ENCODE measurements around the gene PATE1.

PATE1 gene

DNA sequence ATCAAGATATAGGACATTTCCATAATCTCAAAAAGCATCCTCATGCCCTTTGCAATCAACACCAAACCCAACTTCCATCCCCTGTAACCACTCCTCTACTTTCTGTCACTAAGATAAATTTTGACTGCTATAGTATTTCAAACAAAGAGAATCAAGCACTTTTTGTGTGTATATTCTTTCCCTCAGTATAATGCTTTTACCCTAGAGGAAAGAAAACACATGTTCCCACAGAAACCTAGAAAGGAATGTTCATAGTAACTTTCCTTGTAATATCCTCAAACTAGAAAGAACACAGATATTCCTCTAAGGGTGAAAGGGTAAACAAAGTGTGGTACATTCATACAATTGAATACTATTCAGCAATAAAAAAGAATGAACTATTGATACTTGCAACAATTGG is 5.5 kb upstream of the PATE1 start:
- DNase-seq (ENCODE audit: low read depth in 2 of 2) = no peak
- TF ChIP-seq, protein P1, sequence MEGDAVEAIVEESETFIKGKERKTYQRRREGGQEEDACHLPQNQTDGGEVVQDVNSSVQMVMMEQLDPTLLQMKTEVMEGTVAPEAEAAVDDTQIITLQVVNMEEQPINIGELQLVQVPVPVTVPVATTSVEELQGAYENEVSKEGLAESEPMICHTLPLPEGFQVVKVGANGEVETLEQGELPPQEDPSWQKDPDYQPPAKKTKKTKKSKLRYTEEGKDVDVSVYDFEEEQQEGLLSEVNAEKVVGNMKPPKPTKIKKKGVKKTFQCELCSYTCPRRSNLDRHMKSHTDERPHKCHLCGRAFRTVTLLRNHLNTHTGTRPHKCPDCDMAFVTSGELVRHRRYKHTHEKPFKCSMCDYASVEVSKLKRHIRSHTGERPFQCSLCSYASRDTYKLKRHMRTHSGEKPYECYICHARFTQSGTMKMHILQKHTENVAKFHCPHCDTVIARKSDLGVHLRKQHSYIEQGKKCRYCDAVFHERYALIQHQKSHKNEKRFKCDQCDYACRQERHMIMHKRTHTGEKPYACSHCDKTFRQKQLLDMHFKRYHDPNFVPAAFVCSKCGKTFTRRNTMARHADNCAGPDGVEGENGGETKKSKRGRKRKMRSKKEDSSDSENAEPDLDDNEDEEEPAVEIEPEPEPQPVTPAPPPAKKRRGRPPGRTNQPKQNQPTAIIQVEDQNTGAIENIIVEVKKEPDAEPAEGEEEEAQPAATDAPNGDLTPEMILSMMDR (IDR thresholded peaks at IDR 0.05; ENCODE audit: low read depth, low read length) = no peak
- no peak overlapping the region for H3K4me3 ChIP-seq (replicated peaks in 1 of 2; ENCODE audit: low read depth in 2 of 2, low read length in 2 of 2)

DNA sequence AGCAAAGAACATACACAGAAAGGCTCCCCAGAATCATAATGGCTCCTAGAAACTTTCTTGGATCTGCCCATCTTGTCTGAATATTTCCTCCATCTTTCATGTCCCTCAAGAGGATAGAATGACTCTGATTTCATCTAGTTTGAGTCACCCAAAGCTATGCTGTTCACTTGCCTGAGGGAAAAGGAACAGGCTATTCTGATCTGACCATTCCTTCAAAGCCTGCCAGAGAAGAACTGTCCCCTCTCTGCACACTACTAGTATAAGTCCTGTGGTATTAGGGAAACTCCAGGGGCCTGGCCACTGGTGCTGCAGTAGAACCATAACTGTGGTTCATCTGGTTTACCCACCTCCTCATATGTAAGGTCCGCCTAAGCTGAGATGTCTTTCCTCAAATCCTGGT is 2.4 kb upstream of the PATE1 start:
- no peak for DNase-seq (ENCODE audit: low read depth in 2 of 2)
- TF ChIP-seq, protein P1 (IDR thresholded peaks at IDR 0.05; ENCODE audit: low read depth, low read length) = no peak
- H3K4me3 ChIP-seq (replicated peaks in 1 of 2; ENCODE audit: low read depth in 2 of 2, low read length in 2 of 2) = no peak overlapping the region

DNA sequence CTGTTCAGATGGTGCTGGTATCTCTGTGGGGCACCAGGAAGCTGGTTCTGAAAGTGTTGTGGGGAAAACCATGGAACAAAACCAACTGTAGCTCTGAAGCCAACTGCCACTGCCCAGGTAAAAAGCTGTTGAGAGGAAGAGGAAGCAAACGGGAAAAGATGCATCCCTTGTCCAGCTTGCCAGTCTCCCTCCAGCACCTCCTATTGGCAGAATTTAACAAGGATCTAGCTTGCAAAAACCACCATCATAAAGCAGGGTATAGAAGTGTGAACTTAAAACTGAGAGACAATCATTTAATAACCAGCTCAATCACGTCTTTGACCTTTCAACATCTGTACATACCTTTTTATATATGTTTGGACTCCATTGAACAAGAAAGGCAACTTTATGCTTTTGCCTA is 4.5 kb downstream of the PATE1 start:
- TF ChIP-seq, protein P1 (IDR thresholded peaks at IDR 0.05; ENCODE audit: low read depth, low read length) = no peak
- H3K4me3 ChIP-seq (replicated peaks in 1 of 2; ENCODE audit: low read depth in 2 of 2, low read length in 2 of 2) = no peak overlapping the region
- DNase-seq (ENCODE audit: low read depth in 2 of 2) = no peak

DNA sequence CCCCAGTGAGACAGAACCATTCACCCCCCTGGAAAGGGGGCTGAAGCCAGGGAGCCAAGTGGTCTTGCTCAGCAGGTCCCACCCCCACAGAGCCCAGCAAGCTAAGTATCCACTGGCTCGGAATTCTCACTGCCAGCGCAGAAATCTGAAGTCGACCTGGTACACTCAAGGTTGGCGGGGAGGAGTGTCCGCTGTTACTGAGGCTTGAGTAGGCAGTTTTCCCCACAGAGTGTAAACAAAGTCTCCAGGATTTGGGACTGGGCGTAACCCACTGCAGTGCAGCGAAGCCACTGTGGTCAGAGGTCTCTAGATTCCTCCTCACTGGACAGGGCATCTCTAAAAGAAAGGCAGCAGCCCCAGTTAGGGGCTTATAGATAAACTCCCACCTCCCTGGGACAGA is 10.0 kb downstream of the PATE1 start:
- no peak overlapping the region for H3K4me3 ChIP-seq (replicated peaks in 1 of 2; ENCODE audit: low read depth in 2 of 2, low read length in 2 of 2)
- no peak for DNase-seq (ENCODE audit: low read depth in 2 of 2)
- TF ChIP-seq, protein P1 (IDR thresholded peaks at IDR 0.05; ENCODE audit: low read depth, low read length) = no peak

DNA sequence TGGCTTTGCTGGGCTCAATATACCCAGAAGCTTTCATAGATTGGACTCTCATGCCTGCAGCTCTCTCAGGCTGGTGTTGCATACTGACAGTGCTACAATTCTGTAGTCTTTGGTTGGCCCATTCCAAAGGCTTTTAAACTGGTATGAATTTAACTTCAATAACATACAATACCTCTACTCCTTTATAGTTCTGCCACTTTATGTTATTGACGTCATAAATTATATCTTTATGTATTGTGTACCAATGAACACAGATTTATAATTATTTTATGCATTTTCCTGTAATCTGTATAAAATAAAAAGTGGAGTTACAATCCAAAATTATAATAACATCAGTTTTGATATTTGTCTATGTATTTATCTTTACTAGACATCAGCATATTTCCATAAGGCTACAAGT is 16.4 kb downstream of the PATE1 start:
- no peak for DNase-seq (ENCODE audit: low read depth in 2 of 2)
- TF ChIP-seq, protein P1 (IDR thresholded peaks at IDR 0.05; ENCODE audit: low read depth, low read length) = no peak
- H3K4me3 ChIP-seq (replicated peaks in 1 of 2; ENCODE audit: low read depth in 2 of 2, low read length in 2 of 2) = no peak overlapping the region

DNA sequence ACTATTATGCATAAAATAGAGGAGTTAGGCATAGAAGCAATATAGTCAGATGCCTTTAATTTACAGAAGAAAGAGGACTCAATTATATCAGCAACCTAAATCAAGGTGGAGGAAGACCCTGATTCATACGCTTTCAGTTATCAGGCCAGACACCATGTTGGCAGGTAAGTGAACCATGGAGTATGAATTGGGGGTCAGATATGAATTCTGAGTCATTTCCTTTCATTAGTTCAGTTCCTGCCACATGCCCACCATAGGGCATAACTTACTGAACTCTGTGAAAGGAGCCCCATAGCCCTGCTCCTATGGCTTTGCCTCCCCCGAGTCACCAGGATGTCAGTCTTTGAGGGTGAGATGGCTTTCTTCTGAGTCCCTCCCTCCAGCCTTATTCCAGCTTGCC is 17.4 kb downstream of the PATE1 start:
- no peak overlapping the region for H3K4me3 ChIP-seq (replicated peaks in 1 of 2; ENCODE audit: low read depth in 2 of 2, low read length in 2 of 2)
- TF ChIP-seq, protein P1 (IDR thresholded peaks at IDR 0.05; ENCODE audit: low read depth, low read length) = no peak
- no peak for DNase-seq (ENCODE audit: low read depth in 2 of 2)

DNA sequence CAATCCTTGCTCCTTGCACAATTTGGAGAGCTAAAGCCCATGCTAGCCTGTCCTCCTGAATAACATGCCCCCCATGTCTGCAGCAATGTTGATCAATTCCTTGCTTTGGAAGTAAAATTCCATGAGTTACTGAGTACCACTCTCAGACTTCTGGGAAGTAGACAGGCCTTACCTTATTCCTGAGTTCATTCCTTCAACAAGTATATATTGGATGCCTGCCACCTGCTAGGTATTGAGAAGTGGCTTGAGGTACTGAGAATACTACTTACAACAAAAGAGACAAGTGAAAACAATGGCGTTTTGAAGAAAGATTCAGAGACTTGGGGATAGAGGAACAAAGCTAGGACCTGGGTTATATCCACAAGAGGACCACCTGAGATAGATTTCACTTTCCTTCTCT is 20.2 kb downstream of the PATE1 start:
- TF ChIP-seq, protein P1 (IDR thresholded peaks at IDR 0.05; ENCODE audit: low read depth, low read length) = no peak
- DNase-seq (ENCODE audit: low read depth in 2 of 2) = no peak
- H3K4me3 ChIP-seq (replicated peaks in 1 of 2; ENCODE audit: low read depth in 2 of 2, low read length in 2 of 2) = no peak overlapping the region
